Endothelial cell of umbilical vein (primary cell): ENCODE results near the gene TOM1L2. TPM values are rescaled to one million over a fixed set of nuclear protein-coding genes. Genes with fewer than 3 reads are reported as not detected.

Experiments used
- BruUV-seq: library from RNA; stranded (reverse); fragments of 400-500 nt; replicated peaks from 2 replicates; lab custom pipeline; 2021; lab: Mats Ljungman, UMichigan
- CTCF ChIA-PET: fragments of 300-600, 350-600 bp; sonication (Branson Sonifier 250); formaldehyde crosslinking; loops from one replicate; lab custom pipeline; 2021; ENCODE audit warnings: antibody characterized with exemption, inconsistent platforms; lab: Charles Lee
- POLR2A ChIA-PET: fragments of 300-600, 350-600 bp; sonication (Branson Sonifier 250); formaldehyde crosslinking; loops from one replicate; lab custom pipeline; 2021; ENCODE audit warnings: antibody characterized with exemption, inconsistent platforms; lab: Charles Lee
- DNase-seq: peaks from one replicate; pipeline ENCODE4 v3.0.0-alpha.2; 2011; ENCODE audit warnings: low read depth, low spot score
- FAIRE-seq: peaks from 2 replicates; lab custom pipeline; 2011; peaks lifted over from hg19 to GRCh38; lab: Jason Lieb, UNC
- H2AFZ ChIP-seq: 2 replicates; pipeline ENCODE4 v1.6.0; 2012; ENCODE audit warnings: low read depth, low read length, control low read depth, inconsistent platforms
- H3K27ac ChIP-seq: 2 replicates; pipeline ENCODE4 v1.5.1; 2011; ENCODE audit warnings: low read depth, mild to moderate bottlenecking, control low read depth, low read length, moderate library complexity; ENCODE audit not compliant: insufficient read depth
- H3K27me3 ChIP-seq, 2 experiments: 2 replicates each; pipeline versions ENCODE4 v1.6.0 to v1.6.1; 2011; ENCODE audit warnings: low read length in 2 of 2, mixed read lengths in 1 of 2; ENCODE audit not compliant: control insufficient read depth in 2 of 2, insufficient read depth in 2 of 2
- H3K36me3 ChIP-seq, 2 experiments: 2 replicates in 1 of 2; 3 replicates in 1 of 2; pipeline ENCODE4 v1.5.1; 2011; ENCODE audit warnings: low read length in 2 of 2, mild to moderate bottlenecking in 1 of 2, moderate library complexity in 1 of 2; ENCODE audit not compliant: control insufficient read depth in 2 of 2, insufficient read depth in 2 of 2; ENCODE audit errors: extremely low read depth in 1 of 2
- H3K4me1 ChIP-seq: 3 replicates; pipeline ENCODE4 v1.5.1; 2011; ENCODE audit warnings: mild to moderate bottlenecking, low read length; ENCODE audit not compliant: control insufficient read depth, insufficient read depth; ENCODE audit errors: extremely low read depth
- H3K4me2 ChIP-seq: 2 replicates; pipeline ENCODE4 v1.6.1; 2011; ENCODE audit warnings: low read length, control low read depth, mixed read lengths; ENCODE audit not compliant: insufficient read depth
- H3K4me3 ChIP-seq, 3 experiments: fragments of 200-600 bp in 1 of 3; sonication (generic), shearing (Covaris generic) in 1 of 3; replicated peaks in 1 of 3; 2 replicates each; pipeline ENCODE4 v1.5.1; 2011 to 2016; ENCODE audit warnings: control low read depth in 3 of 3, low read length in 3 of 3, mild to moderate bottlenecking in 2 of 3, inconsistent platforms in 1 of 3, low read depth in 1 of 3, moderate library complexity in 1 of 3; ENCODE audit not compliant: insufficient read depth in 1 of 3
- H3K79me2 ChIP-seq: 2 replicates; pipeline ENCODE4 v1.6.0; 2012; ENCODE audit warnings: low read length, inconsistent platforms; ENCODE audit not compliant: control insufficient read depth, insufficient read depth
- H3K9ac ChIP-seq: replicated peaks from 2 replicates; pipeline ENCODE3; 2011; ENCODE audit warnings: low read length, control low read depth; ENCODE audit not compliant: insufficient read depth; ENCODE audit errors: extremely low read depth
- H3K9me1 ChIP-seq: replicated peaks from 3 replicates; pipeline ENCODE4 v1.6.0; 2011; ENCODE audit warnings: mild to moderate bottlenecking, low read length; ENCODE audit not compliant: control insufficient read depth, insufficient read depth; ENCODE audit errors: extremely low read depth
- H3K9me3 ChIP-seq: replicated peaks from 2 replicates; pipeline ENCODE4 v1.5.1; 2012; ENCODE audit warnings: low read length, inconsistent platforms; ENCODE audit not compliant: control insufficient read depth, insufficient read depth
- H4K20me1 ChIP-seq: replicated peaks from 2 replicates; pipeline ENCODE3; 2011; ENCODE audit warnings: mild to moderate bottlenecking, low read length; ENCODE audit not compliant: control insufficient read depth, insufficient read depth; ENCODE audit errors: extremely low read depth
- CTCF ChIP-seq, 2 donors: IDR thresholded peaks; 1 replicate in 1 of 2; 2 replicates in 1 of 2; pipeline ENCODE4 v1.5.1; 2011; ENCODE audit warnings: low read length in 2 of 2, mild to moderate bottlenecking in 2 of 2, moderate library complexity in 2 of 2, control low read depth in 1 of 2, inconsistent platforms in 1 of 2, low read depth in 1 of 2; ENCODE audit not compliant: insufficient read depth in 1 of 2; ENCODE audit errors: extremely low read depth in 1 of 2
- EZH2 ChIP-seq: IDR thresholded peaks from 2 replicates; pipeline ENCODE4 v1.6.1; 2012; ENCODE audit warnings: borderline replicate concordance, low read depth, mild to moderate bottlenecking, moderate library complexity, low read length, inconsistent platforms; ENCODE audit not compliant: severe bottlenecking
- MYC ChIP-seq: IDR thresholded peaks from one replicate; pipeline ENCODE4 v1.6.1; 2011; ENCODE audit warnings: mild to moderate bottlenecking, low read depth, low read length
- dilution Hi-C: fragments of 300-500 bp; cut with MboI; formaldehyde crosslinking; loops from one replicate; pipeline ENCODE4 v1.15.0; 2019; ENCODE audit warnings: low sequenced_read_pairs; ENCODE audit not compliant: extremely low pct_ligation_motif_present
- intact Hi-C: fragments of 100-400 bp; cut with micrococcal nuclease; formaldehyde crosslinking; loops from one replicate; pipeline ENCODE4 v1.10.0; 2022
- microRNA counts: library from miRNA; unstranded; fragments of <30 nt; microRNA quantifications from one replicate; lab custom pipeline; 2016
- microRNA-seq: library from miRNA; unstranded; fragments of <30 nt; microRNA quantifications from one replicate; pipeline ENCODE4 v1.2.0, GENCODE V29; 2021; ENCODE audit warnings: borderline number of aligned reads, borderline replicate concordance
- polyA plus RNA-seq, 4 experiments: library from polyadenylated mRNA; depleted of rRNA in 3 of 4; stranded (reverse) in 3 of 4; unstranded in 1 of 4; fragments of >200 nt; gene quantifications; 2 replicates each; pipeline versions ENCODE4 v1.2.1 to v1.2.3, GENCODE V29; 2011 to 2012; ENCODE audit warnings: missing spikeins in 1 of 4
- small RNA-seq: library from RNA; depleted of rRNA; stranded (forward); fragments of <200 nt; gene quantifications from one replicate; pipeline ENCODE3, GENCODE V24; 2012; ENCODE audit warnings: low replicate concordance, low read depth; ENCODE audit not compliant: insufficient read depth, insufficient read length
- total RNA-seq: library from RNA; stranded (reverse); gene quantifications from 2 replicates; pipeline ENCODE4 v1.2.3, GENCODE V29; 2021

The TOM1L2 gene
- total and polyA plus RNA-seq, 2 donors (not counting 3 experiments of a cell fraction or from before 2014, with no cell fraction given), result 31.7 to 37.6 TPM

GRCh38 chr17:17794382-17794781 is 177.8 kb downstream of the TOM1L2 start:
- H3K9ac ChIP-seq, result no peak overlapping the region
- no peak overlapping the region for H2AFZ ChIP-seq
- H3K27me3 ChIP-seq, result no peaks in the 10 kb centered on the region
- no peaks in the 10 kb centered on the region for H4K20me1 ChIP-seq
- intact Hi-C loops (no loop called here), dilution Hi-C loops (no loop called here)
- POLR2A ChIA-PET, result no interaction called here
- no peaks in the 10 kb centered on the region for H3K4me1 ChIP-seq
- no peak for TF ChIP-seq CTCF (IDR thresholded peaks at IDR 0.05; ENCODE audit: extremely low read depth in 1 of 2, insufficient read depth in 1 of 2, low read depth in 1 of 2, low read length in 2 of 2)
- TF ChIP-seq MYC, result no peak
- no peak for TF ChIP-seq EZH2
- no peak for FAIRE-seq
- BruUV-seq, result no TSS peak
- no peak overlapping the region for H3K4me3 ChIP-seq
- H3K9me3 ChIP-seq, result no peaks in the 10 kb centered on the region
- no peaks in the 10 kb centered on the region for H3K79me2 ChIP-seq
- H3K9me1 ChIP-seq, result no peaks in the 10 kb centered on the region
- no peak overlapping the region for H3K27ac ChIP-seq
- CTCF ChIA-PET, result interaction anchor here (1.0 kb wide), 1 partner anchor 239 kb away, joined by 3 read pairs; no protein-coding TSS in a partner anchor
- no peak for DNase-seq
- no peak overlapping the region for H3K4me2 ChIP-seq
- peaks cover 7 to 53% of the 10 kb centered on the region in 2 experiments for H3K36me3 ChIP-seq

MicroRNAs encoded within 50 kb of the gene (microRNA counts, 767-probe panel; counts per million panel counts)
- microRNA hsa-miR-33b-5p (lab: Ali Mortazavi, UCI), result 723 counts per million, percentile 96 among the panel's probes with 10 or more counts

Small RNAs within 50 kb of the gene (microRNA-seq; reads per million reads assigned to microRNA genes)
- gene MIR33B (172 reads per million, percentile 63 among the genes with 10 or more reads in this experiment), gene MIR6777 (not detected)

Small RNAs within 50 kb of the gene (small RNA-seq; reads per million reads assigned to genes)
- gene MIR33B (not detected), gene MIR6777 (not detected)

Other genes with a start within 250 kb of the TOM1L2 start
- gene SREBF1, start 135.4 kb downstream of the TOM1L2 start, total RNA-seq, result 109 and 117 TPM in 2 replicates
- 50.4 and 66.3 TPM in 2 replicates for gene SREBF1, start 135.4 kb downstream of the TOM1L2 start, polyA plus RNA-seq
- gene DRC3, start 462 bp upstream of the TOM1L2 start, total RNA-seq, result 1.6 and 2.3 TPM in 2 replicates
- 1.9 and 2.9 TPM in 2 replicates for gene DRC3, start 462 bp upstream of the TOM1L2 start, polyA plus RNA-seq
- gene ATPAF2, start 66.8 kb upstream of the TOM1L2 start, total RNA-seq, result 32.1 and 35.7 TPM in 2 replicates
- 23.2 and 27.3 TPM in 2 replicates for gene ATPAF2, start 66.8 kb upstream of the TOM1L2 start, polyA plus RNA-seq
- 10.1 and 11.3 TPM in 2 replicates for gene GID4, start 67.0 kb upstream of the TOM1L2 start, total RNA-seq
- 5.9 and 6.4 TPM in 2 replicates for gene GID4, start 67.0 kb upstream of the TOM1L2 start, polyA plus RNA-seq
- 55.4 and 60.4 TPM in 2 replicates for gene DRG2, start 115.5 kb upstream of the TOM1L2 start, total RNA-seq
- gene DRG2, start 115.5 kb upstream of the TOM1L2 start, polyA plus RNA-seq, result 46.5 and 50.2 TPM in 2 replicates
- 0.46 and 0.82 TPM in 2 replicates for gene MYO15A, start 136.4 kb upstream of the TOM1L2 start, total RNA-seq
- 0.46 and 0.91 TPM in 2 replicates for gene MYO15A, start 136.4 kb upstream of the TOM1L2 start, polyA plus RNA-seq
- 70.7 and 71.0 TPM in 2 replicates for gene ALKBH5, start 211.4 kb upstream of the TOM1L2 start, total RNA-seq
- gene ALKBH5, start 211.4 kb upstream of the TOM1L2 start, polyA plus RNA-seq, result 54.5 and 55.3 TPM in 2 replicates